Kidney glomerular epithelial cell (primary cell): ENCODE results near the gene FCHSD2.
"Not testable (repeated sequence)": the region's sequence is repeated elsewhere in the genome, so short reads cannot be mapped to it uniquely, and the experiment has no call there.

Experiments used
- DNase-seq: peaks from one replicate; lab custom pipeline; 2025; lab: John Stamatoyannopoulos, UW

The FCHSD2 gene

GRCh38 chr11:72818971-72819370, 323.1 kb downstream of the FCHSD2 start:
- no peak for DNase-seq

GRCh38 chr11:72817966-72818365, 324.2 kb downstream of the FCHSD2 start:
- no peak for DNase-seq

GRCh38 chr11:72816404-72816990, 325.6 kb downstream of the FCHSD2 start:
- DNase-seq: no peak

GRCh38 chr11:72815110-72815618, 327.0 kb downstream of the FCHSD2 start:
- no peak for DNase-seq

GRCh38 chr11:72814286-72815109, 327.6 kb downstream of the FCHSD2 start, which contains the start of gene ATG16L2:
Gene ATG16L2 (plus strand): TSS chr11:72814411. CDS start chr11:72814446, 35 bp downstream.
- peak; percentile 59 for DNase-seq

GRCh38 chr11:72813740-72814285, 328.3 kb downstream of the FCHSD2 start:
- peak; percentile 59 for DNase-seq

- peak; percentile 42 for DNase-seq
These were observed 329.0 kb downstream of the FCHSD2 start for GRCh38 chr11:72812967-72813739.

GRCh38 chr11:72812604-72812966, 329.5 kb downstream of the FCHSD2 start:
- peak; percentile 19 for DNase-seq

GRCh38 chr11:72811686-72812085, 330.4 kb downstream of the FCHSD2 start:
- DNase-seq: not testable (repeated sequence)

GRCh38 chr11:72808331-72808798, 333.8 kb downstream of the FCHSD2 start:
- no peak for DNase-seq

GRCh38 chr11:72807792-72808191, 334.3 kb downstream of the FCHSD2 start:
- no peak for DNase-seq

- no peak for DNase-seq
These were observed 335.0 kb downstream of the FCHSD2 start for GRCh38 chr11:72807021-72807693.

- not testable (repeated sequence) for DNase-seq
These were observed 335.7 kb downstream of the FCHSD2 start for GRCh38 chr11:72806378-72806777.

- DNase-seq: no peak
These were observed 336.9 kb downstream of the FCHSD2 start for GRCh38 chr11:72805216-72805615.

GRCh38 chr11:72802822-72803221, 339.3 kb downstream of the FCHSD2 start:
- no peak for DNase-seq

GRCh38 chr11:72799441-72799840, 342.7 kb downstream of the FCHSD2 start:
- no peak for DNase-seq

- DNase-seq: no peak
These were observed 343.8 kb downstream of the FCHSD2 start for GRCh38 chr11:72798361-72798760.

GRCh38 chr11:72793425-72794367, 348.4 kb downstream of the FCHSD2 start, which contains the start of gene STARD10:
Gene STARD10 (minus strand): TSS chr11:72794047. CDS start chr11:72781181, 12,866 bp downstream.
- peak; percentile 94 for DNase-seq

- DNase-seq: no peak
These were observed 349.1 kb downstream of the FCHSD2 start for GRCh38 chr11:72793076-72793424.

GRCh38 chr11:72792437-72793021, 349.6 kb downstream of the FCHSD2 start:
- DNase-seq: no peak
